Sigmoid colon (tissue), 4 donors: ENCODE measurements around the gene CD40.

Experiments used
- EP300 ChIP-seq, 4 donors: sonication (generic); formaldehyde crosslinking; IDR thresholded peaks; one replicate each; pipeline ENCODE4 v1.6.1; 2017; ENCODE audit warnings: antibody characterized with exemption in 4 of 4
- POLR2A ChIP-seq, 2 donors: fragments of 450-650 bp; IDR thresholded peaks; one replicate each; pipeline ENCODE4 v1.6.1; 2016; ENCODE audit warnings: antibody characterized with exemption in 2 of 2, mild to moderate bottlenecking in 2 of 2, moderate library complexity in 2 of 2
- POLR2AphosphoS5 ChIP-seq, 4 donors: sonication (generic); formaldehyde crosslinking; IDR thresholded peaks; one replicate each; pipeline ENCODE4 v1.6.1; 2017; ENCODE audit warnings: antibody characterized with exemption in 4 of 4

DNA sequence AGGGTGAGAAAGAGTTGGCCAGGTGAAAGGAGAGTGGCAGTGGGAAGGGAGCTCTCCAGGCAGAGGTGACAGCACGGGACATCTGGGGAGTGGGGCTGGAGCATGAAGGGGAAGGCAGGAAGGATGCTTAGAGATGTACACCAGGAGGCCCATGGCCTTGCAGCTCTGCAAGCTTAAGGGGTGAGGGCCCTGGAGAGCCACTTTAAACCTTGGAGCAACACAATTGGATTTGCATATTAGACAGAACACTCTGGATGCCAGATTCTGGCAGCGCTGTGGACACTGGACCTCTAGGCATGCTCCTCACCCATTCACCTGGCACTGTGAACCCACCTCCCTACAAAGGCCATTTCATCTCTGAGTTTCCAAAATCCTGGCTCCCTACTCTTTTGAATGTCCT is 3.7 kb upstream of the CD40 start:
- TF ChIP-seq POLR2A (IDR thresholded peaks at IDR 0.05) (no peak), POLR2AphosphoS5 (IDR thresholded peaks at IDR 0.05) (no peak), EP300 (IDR thresholded peaks at IDR 0.05) (no peak)
